Measurements from ENCODE around the gene CTNNA2. TPM values are rescaled to one million over a fixed set of nuclear protein-coding genes. Genes with fewer than 3 reads are reported as not detected.

The CTNNA2 gene
- total and polyA plus RNA-seq, 12 donors: 0.12 to 5.0 (median 1.4) TPM; not detected in 1

- DNase-seq: no peak
- Histone ChIP-seq H3K4me3 (no peak overlapping the region), H3K27me3 (no peaks in the 10 kb centered on the region), H3K9me3 (replicated peaks in 1 of 3) (no peaks in the 10 kb centered on the region), H3K36me3 (replicated peaks in 1 of 2) (no peaks in the 10 kb centered on the region), H3K4me1 (replicated peaks in 1 of 2) (no peaks in the 10 kb centered on the region), H3K27ac (no peak overlapping the region)
- 63 to 71% (median 68%) methylated on average over 3 of the region's 3 CpGs for WGBS, 4 donors
- intact Hi-C loops (cut with DNase I): no loop called here
- TF ChIP-seq POLR2A (IDR thresholded peaks at IDR 0.05): no peak
- no peak for TF ChIP-seq CTCF (IDR thresholded peaks at IDR 0.05)
Observed at GRCh38 chr2:80292474-80292873, 779.6 kb downstream of the CTNNA2 start.

GRCh38 chr2:80293039-80293438 lies 780.2 kb downstream of the CTNNA2 start:
- Histone ChIP-seq H3K27me3 (no peaks in the 10 kb centered on the region), H3K9me3 (replicated peaks in 1 of 3) (no peaks in the 10 kb centered on the region), H3K36me3 (replicated peaks in 1 of 2) (no peaks in the 10 kb centered on the region), H3K4me3 (no peak overlapping the region), H3K27ac (no peak overlapping the region), H3K4me1 (replicated peaks in 1 of 2) (no peaks in the 10 kb centered on the region)
- DNase-seq: no peak
- intact Hi-C loops (cut with DNase I): no loop called here
- TF ChIP-seq POLR2A (IDR thresholded peaks at IDR 0.05) (no peak), CTCF (IDR thresholded peaks at IDR 0.05) (no peak)

- DNase-seq: no peak
- Histone ChIP-seq H3K4me3 (no peak overlapping the region), H3K4me1 (replicated peaks in 1 of 2) (no peaks in the 10 kb centered on the region), H3K9me3 (replicated peaks in 1 of 3) (no peaks in the 10 kb centered on the region), H3K27ac (no peak overlapping the region), H3K36me3 (replicated peaks in 1 of 2) (no peaks in the 10 kb centered on the region), H3K27me3 (peaks cover 21% of the 10 kb centered on the region)
- TF ChIP-seq CTCF (IDR thresholded peaks at IDR 0.05) (no peak), POLR2A (IDR thresholded peaks at IDR 0.05) (no peak)
- intact Hi-C loops (cut with DNase I): no loop called here
- 36 to 38% (median 36%) methylated on average over 3 of the region's 3 CpGs for WGBS, 4 donors
Observed at GRCh38 chr2:80298954-80299353, 786.1 kb downstream of the CTNNA2 start.

- DNase-seq: no peak
- intact Hi-C loops (cut with DNase I): no loop called here
- Histone ChIP-seq H3K27ac (no peak overlapping the region), H3K4me3 (no peak overlapping the region), H3K9me3 (replicated peaks in 1 of 3) (no peaks in the 10 kb centered on the region), H3K27me3 (peaks cover 24% of the 10 kb centered on the region), H3K36me3 (replicated peaks in 1 of 2) (no peaks in the 10 kb centered on the region), H3K4me1 (replicated peaks in 1 of 2) (no peaks in the 10 kb centered on the region)
- 41 to 61% (median 52%) methylated on average over 5 of the region's 5 CpGs for WGBS, 4 donors
- TF ChIP-seq CTCF (IDR thresholded peaks at IDR 0.05) (no peak), POLR2A (IDR thresholded peaks at IDR 0.05) (no peak)
Observed at GRCh38 chr2:80299661-80300060, 786.8 kb downstream of the CTNNA2 start.
